GM12864 (cell line): ENCODE results near the gene LCOR.

Experiments
- DNase-seq: peaks from one replicate; pipeline ENCODE4 v3.0.0-alpha.2; 2011; ENCODE audit warnings: low read depth
- H3K4me3 ChIP-seq: 2 replicates; pipeline ENCODE4 v1.5.1; 2011; ENCODE audit warnings: mild to moderate bottlenecking, low read depth, low read length, control low read depth
- CTCF ChIP-seq: IDR thresholded peaks from 2 replicates; pipeline ENCODE4 v1.5.1; 2011; ENCODE audit warnings: low read depth, mild to moderate bottlenecking, moderate library complexity, low read length, control low read depth, inconsistent platforms; ENCODE audit errors: missing control alignments

Gene LCOR

GRCh38 chr10:96982149-96982930 is 150.2 kb downstream of the LCOR start:
- DNase-seq = no peak
- no peak for TF ChIP-seq CTCF
- no peak overlapping the region for H3K4me3 ChIP-seq

- DNase-seq = no peak
- H3K4me3 ChIP-seq = no peak overlapping the region
- no peak for TF ChIP-seq CTCF
These were observed 152.5 kb downstream of the LCOR start for GRCh38 chr10:96984541-96985131.

GRCh38 chr10:96986200-96986856 is 154.2 kb downstream of the LCOR start:
- H3K4me3 ChIP-seq = no peak overlapping the region
- TF ChIP-seq CTCF = no peak
- no peak for DNase-seq

- DNase-seq = no peak
- no peak for TF ChIP-seq CTCF
- no peak overlapping the region for H3K4me3 ChIP-seq
These were observed 155.2 kb downstream of the LCOR start for GRCh38 chr10:96987141-96987841.

GRCh38 chr10:96987842-96988175 is 155.7 kb downstream of the LCOR start:
- DNase-seq = no peak
- no peak overlapping the region for H3K4me3 ChIP-seq
- TF ChIP-seq CTCF = no peak

GRCh38 chr10:96988426-96988825 is 156.3 kb downstream of the LCOR start:
- no peak for TF ChIP-seq CTCF
- DNase-seq = no peak
- no peak overlapping the region for H3K4me3 ChIP-seq
